ENCODE data around the gene ESRP2.

The ESRP2 gene

DNA sequence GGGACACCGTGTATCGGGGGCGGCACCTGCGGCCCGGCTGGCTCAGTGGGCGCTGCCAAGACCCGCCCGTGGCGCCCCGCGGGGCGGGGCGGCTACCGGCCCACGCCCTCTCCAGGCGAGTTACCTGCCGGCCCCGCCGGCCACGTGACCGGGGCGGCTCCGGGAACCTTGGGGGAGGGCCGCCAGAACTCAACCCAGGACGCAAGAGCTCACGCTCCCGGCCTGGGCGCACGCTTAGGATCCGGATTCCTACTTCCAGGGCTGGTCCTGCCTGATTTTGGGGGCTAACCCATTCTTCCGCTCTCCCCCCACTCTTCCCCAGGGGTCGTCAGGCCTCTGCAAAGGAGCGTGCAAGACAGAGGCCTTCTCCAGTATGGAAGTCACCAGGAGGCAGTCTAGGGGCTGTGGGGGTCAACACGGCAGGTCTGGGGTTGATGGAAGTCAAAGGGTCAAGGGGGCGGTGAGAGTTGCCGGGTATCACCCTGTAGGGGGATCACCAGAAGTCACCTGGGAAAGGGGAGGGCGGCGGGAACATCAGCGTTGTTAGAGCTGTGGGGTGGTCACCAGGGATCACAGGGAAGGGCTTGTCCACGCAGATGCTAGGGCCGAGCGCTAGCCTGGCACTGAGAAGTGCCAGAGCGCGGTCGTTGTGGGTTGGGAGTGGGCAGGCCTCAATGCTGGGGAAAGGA is 354 bp upstream of the ESRP2 start:
- H3K79me2 ChIP-seq = no peaks in the 10 kb centered on the region
- peak overlapping the region; percentile 92 for H3K4me2 ChIP-seq (ENCODE audit: low read length)
- no peaks in the 10 kb centered on the region for H3K9me3 ChIP-seq (ENCODE audit: control insufficient read depth, low read length)
- H3K9ac ChIP-seq = no peak overlapping the region
- H3K4me3 ChIP-seq (ENCODE audit: low read depth, low read length) = peak overlapping the region; percentile 71
- peak overlapping the region; percentile 92 for H3K27ac ChIP-seq
- H3K27me3 ChIP-seq (ENCODE audit: control insufficient read depth, insufficient read depth, low read length) = no peaks in the 10 kb centered on the region
- H3K36me3 ChIP-seq (ENCODE audit: control insufficient read depth, insufficient read depth, low read length) = no peaks in the 10 kb centered on the region
- TF ChIP-seq, protein P1, sequence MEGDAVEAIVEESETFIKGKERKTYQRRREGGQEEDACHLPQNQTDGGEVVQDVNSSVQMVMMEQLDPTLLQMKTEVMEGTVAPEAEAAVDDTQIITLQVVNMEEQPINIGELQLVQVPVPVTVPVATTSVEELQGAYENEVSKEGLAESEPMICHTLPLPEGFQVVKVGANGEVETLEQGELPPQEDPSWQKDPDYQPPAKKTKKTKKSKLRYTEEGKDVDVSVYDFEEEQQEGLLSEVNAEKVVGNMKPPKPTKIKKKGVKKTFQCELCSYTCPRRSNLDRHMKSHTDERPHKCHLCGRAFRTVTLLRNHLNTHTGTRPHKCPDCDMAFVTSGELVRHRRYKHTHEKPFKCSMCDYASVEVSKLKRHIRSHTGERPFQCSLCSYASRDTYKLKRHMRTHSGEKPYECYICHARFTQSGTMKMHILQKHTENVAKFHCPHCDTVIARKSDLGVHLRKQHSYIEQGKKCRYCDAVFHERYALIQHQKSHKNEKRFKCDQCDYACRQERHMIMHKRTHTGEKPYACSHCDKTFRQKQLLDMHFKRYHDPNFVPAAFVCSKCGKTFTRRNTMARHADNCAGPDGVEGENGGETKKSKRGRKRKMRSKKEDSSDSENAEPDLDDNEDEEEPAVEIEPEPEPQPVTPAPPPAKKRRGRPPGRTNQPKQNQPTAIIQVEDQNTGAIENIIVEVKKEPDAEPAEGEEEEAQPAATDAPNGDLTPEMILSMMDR (IDR thresholded peaks at IDR 0.05) = no peak
- peak overlapping the region; percentile 95 for H2AFZ ChIP-seq
- peaks cover 24% of the 10 kb centered on the region for H3K4me1 ChIP-seq

DNA sequence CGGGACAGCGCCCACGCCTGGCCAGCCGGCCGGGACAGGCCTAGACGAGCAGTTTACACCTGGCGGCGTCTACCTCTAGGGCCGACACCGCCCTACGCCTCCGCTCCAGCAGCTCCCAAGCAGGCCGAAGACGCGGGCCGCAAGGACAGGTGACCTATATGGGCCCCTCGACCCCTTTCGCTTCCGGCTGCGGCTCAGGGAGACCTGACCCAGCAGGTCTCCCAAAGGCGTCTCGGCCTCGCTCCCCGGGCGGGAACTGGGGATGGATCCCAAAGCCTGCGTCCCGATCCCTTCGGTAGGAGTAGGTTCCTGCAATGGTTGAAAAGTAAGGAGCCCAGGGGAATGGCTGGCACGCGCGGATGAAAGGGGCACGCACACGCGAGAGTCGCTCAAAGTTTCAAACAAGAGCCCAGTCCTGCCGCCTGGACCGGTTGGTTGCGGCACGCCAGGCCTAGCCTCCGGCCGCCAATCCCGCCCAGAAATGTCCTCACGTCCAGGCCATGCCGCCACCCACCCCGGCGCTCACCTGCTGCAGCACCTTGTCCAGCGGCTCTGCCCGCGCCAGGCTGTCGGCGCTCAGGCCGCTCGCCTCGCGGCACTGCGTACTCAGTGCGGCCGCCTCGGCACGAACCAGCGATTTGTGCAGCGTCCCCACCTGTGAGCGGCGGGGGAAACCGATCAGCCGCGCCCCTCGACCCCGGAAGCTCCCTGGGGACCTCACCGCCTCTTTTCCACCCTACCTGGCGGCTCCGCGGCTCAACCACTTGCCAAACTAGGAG is 630 bp downstream of the ESRP2 start:
- Histone ChIP-seq H3K4me3 (ENCODE audit: low read depth, low read length) (peak overlapping the region; percentile 71), H3K27me3 (ENCODE audit: control insufficient read depth, insufficient read depth, low read length) (no peaks in the 10 kb centered on the region), H3K27ac (peak overlapping the region; percentile 92), H3K79me2 (no peaks in the 10 kb centered on the region), H2AFZ (peak overlapping the region; percentile 95), H3K36me3 (ENCODE audit: control insufficient read depth, insufficient read depth, low read length) (no peaks in the 10 kb centered on the region), H3K4me1 (peaks cover 24% of the 10 kb centered on the region), H3K9ac (peak overlapping the region; percentile 1), H3K4me2 (ENCODE audit: low read length) (peak overlapping the region; percentile 92), H3K9me3 (ENCODE audit: control insufficient read depth, low read length) (no peaks in the 10 kb centered on the region)
- TF ChIP-seq, protein P1 (IDR thresholded peaks at IDR 0.05) = no peak

DNA sequence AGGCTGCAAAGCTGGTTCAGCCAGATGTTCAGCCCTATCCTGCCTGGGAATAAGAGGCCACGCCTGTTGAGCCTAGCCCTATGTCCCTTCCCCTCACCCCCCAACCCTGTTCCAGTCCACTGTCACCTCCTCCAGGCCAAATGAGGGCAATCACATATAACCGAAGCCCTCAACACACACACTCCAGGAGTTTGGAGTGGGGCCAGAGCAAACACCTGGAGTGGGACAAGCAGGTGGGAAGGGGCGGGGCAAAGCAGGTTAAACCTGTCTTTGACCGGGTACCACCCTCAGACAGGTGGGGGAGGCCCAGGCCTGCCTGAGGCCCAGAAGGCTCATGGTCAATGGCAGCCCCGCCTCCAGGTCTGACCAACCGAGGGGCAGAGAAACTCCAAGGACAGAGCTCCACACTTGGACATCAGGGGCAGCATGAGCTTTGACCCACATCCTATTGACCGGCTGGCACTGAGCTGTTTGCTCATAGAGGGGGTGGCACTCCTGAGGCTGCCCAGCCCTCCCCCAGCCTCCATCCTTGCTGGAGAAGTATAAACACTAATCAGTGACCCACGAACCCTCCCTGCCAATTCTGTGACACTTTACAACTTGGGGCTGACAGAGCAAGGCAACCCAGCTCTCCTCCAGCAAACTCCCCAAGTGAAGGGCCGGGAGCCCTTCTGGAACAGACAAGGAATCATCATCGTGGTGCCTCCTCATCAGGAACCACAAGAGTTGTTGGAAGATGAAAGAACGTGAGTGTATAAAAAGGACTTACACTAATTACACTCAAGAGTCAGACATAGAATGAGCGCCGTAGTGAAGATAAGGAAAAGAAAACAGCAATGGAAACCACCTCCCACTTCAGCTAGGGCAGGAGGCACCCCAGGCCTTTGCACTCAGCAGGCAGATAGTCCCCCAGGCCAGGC is 1.5 kb downstream of the ESRP2 start:
- Histone ChIP-seq H3K4me3 (ENCODE audit: low read depth, low read length) (peak overlapping the region; percentile 71), H3K79me2 (peaks cover 3% of the 10 kb centered on the region), H3K36me3 (ENCODE audit: control insufficient read depth, insufficient read depth, low read length) (no peaks in the 10 kb centered on the region), H3K4me2 (ENCODE audit: low read length) (peak overlapping the region; percentile 92), H3K27me3 (ENCODE audit: control insufficient read depth, insufficient read depth, low read length) (no peaks in the 10 kb centered on the region), H3K4me1 (peaks cover 24% of the 10 kb centered on the region), H3K27ac (peak overlapping the region; percentile 92), H3K9me3 (ENCODE audit: control insufficient read depth, low read length) (no peaks in the 10 kb centered on the region), H3K9ac (no peak overlapping the region), H2AFZ (peak overlapping the region; percentile 95)
- TF ChIP-seq, protein P1 (IDR thresholded peaks at IDR 0.05) = no peak

DNA sequence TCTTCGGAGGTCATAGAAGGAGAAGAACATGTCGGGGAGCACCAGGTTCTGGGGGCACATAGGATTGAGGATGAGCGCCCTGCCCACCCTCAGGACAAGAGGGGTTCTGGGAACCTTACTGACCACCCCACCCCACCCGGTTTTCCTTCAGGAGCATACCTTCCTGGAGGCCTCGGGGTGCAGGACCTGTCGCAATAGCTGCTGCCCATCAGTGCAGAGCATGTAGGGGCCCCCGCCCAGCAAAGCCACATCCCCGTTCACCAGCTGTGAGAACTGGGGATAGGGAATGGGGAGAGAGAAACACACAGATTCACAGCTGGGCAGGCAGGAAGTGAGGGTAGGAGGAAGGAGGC is 2.1 kb downstream of the ESRP2 start:
- Histone ChIP-seq H3K4me3 (ENCODE audit: low read depth, low read length) (no peak overlapping the region), H3K9me3 (ENCODE audit: control insufficient read depth, low read length) (no peaks in the 10 kb centered on the region), H3K36me3 (ENCODE audit: control insufficient read depth, insufficient read depth, low read length) (no peaks in the 10 kb centered on the region), H3K79me2 (peaks cover 3% of the 10 kb centered on the region), H3K27me3 (ENCODE audit: control insufficient read depth, insufficient read depth, low read length) (no peaks in the 10 kb centered on the region), H3K4me1 (peaks cover 29% of the 10 kb centered on the region), H3K4me2 (ENCODE audit: low read length) (peak overlapping the region; percentile 92), H3K9ac (no peak overlapping the region), H2AFZ (no peak overlapping the region), H3K27ac (peak overlapping the region; percentile 92)
- TF ChIP-seq, protein P1 (IDR thresholded peaks at IDR 0.05) = no peak

All from parathyroid adenoma (tissue), 2 donors.